ENCODE measurements around the gene GGT5. TPM values are rescaled to one million over a fixed set of nuclear protein-coding genes. Genes with fewer than 3 reads are reported as not detected.
"Not testable (repeated sequence)": the region's sequence is repeated elsewhere in the genome, so short reads cannot be mapped to it uniquely, and the experiment has no call there.

GGT5 gene
- total and polyA plus RNA-seq, 7 experiments from 2014 or later: 0.14 to 0.77 (median 0.42) TPM; not detected in 3

DNA sequence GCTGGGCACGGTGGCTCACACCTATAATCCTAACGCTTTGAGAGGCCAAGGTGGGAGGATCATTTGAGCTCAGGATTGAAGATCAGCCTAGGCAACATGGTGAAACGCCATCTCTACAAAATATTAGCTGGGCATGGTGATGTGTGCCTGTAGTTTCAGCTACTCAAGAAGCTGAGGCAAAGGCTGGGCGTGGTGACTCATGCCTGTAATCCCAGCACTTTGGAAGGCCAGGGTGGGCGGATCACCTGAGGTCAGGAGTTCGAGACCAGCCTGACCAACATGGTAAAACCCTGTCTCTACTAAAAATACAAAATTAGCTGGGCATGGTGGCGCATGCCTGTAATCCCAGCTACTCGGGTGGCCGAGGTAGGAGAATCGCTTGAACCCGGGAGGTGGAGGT is 34.5 kb downstream of the GGT5 start:
- H3K36me3 ChIP-seq (ENCODE audit: control insufficient read depth in 2 of 3, insufficient read depth in 3 of 3, low read length in 3 of 3); H3K27ac Mint-ChIP-seq; H3K27ac ChIP-seq (ENCODE audit: low read depth, low read length); H3K4me3 ChIP-seq (ENCODE audit: low read length); H3K36me3 Mint-ChIP-seq; DNase-seq; H3K27me3 ChIP-seq (ENCODE audit: control insufficient read depth in 2 of 2, insufficient read depth in 2 of 2, low read length in 2 of 2); H3K4me3 Mint-ChIP-seq; intact Hi-C loops (cut with micrococcal nuclease); H3K9me3 Mint-ChIP-seq; H3K27me3 Mint-ChIP-seq; H3K9me3 ChIP-seq (ENCODE audit: control insufficient read depth in 2 of 3, low read length in 3 of 3); CTCF ChIA-PET; ATAC-seq; POLR2A ChIA-PET: not testable (repeated sequence)
- H3K4me1 ChIP-seq (ENCODE audit: control insufficient read depth in 2 of 2, insufficient read depth in 2 of 2, low read length in 2 of 2): peaks cover 0 to 11% of the 10 kb centered on the region in 2 donors
- peaks cover 14 to 32% (median 19%) of the 10 kb centered on the region in 7 donors for H3K4me1 Mint-ChIP-seq

DNA sequence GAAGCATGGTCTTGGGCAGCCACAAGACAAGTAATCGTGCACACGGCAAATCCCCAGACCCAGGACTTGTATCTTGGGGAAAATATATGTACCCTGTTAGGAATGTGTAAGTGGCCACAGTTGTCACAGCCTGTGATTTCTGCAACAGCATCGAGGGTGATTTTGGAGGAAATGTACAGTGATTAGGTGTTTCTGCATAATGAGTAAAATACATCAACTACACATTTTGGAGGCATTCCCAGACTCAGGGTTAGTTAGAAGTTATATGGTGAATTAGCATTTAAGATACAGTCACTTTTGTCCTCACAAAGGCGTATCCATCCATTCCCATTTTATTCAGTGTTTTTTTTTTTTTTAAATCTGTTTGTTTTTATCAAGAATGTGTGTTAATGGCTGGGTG is 35.2 kb downstream of the GGT5 start:
- H3K9me3 Mint-ChIP-seq: no peaks in the 10 kb centered on the region
- no peak overlapping the region for H3K4me3 ChIP-seq (ENCODE audit: low read length)
- CTCF ChIA-PET: no interaction called here

DNA sequence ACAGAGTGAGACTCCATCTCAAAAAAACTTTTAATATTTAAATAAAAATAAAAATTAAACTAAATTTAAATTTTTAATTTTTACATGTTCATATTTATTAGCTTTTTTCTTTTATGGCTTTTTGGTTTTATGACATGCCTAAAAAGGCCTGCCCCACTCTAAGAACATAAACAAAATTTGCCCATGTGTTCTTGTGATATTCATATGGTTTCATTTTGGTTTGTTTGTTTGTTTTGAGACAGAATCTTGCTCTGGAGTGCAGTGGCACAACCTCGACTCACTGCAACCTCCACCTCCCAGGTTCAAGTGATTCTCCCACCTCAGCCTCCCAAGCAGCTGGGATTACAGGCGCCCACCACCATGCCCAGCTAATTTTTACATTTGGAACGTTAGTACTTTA is 35.9 kb downstream of the GGT5 start:
- Mint-ChIP-seq H3K36me3 (peaks cover 0 to 5% (median 0%) of the 10 kb centered on the region in 5 donors), H3K4me3 (peak overlapping the region in 2 of 10 donors; percentile 33 to 39), H3K4me1 (peaks cover 14 to 41% (median 19%) of the 10 kb centered on the region in 7 donors), H3K27me3 (peaks cover 0 to under 1% (median 0%) of the 10 kb centered on the region in 5 donors), H3K9me3 (peaks cover 0 to 3% (median 0%) of the 10 kb centered on the region in 11 donors), H3K27ac (peak overlapping the region in 1 of 9 donors; percentile 25)
- intact Hi-C loops (cut with micrococcal nuclease): loop anchor here in 1 of 2 donors (5.0 kb wide), 1 partner anchor 33 kb away; no protein-coding TSS in a partner anchor
- ChIA-PET CTCF (no interaction called here), POLR2A (no interaction called here)
- Histone ChIP-seq H3K36me3 (ENCODE audit: control insufficient read depth in 2 of 3, insufficient read depth in 3 of 3, low read length in 3 of 3) (no peaks in the 10 kb centered on the region), H3K4me3 (ENCODE audit: low read length) (no peak overlapping the region), H3K27me3 (ENCODE audit: control insufficient read depth in 2 of 2, insufficient read depth in 2 of 2, low read length in 2 of 2) (no peaks in the 10 kb centered on the region), H3K4me1 (ENCODE audit: control insufficient read depth in 2 of 2, insufficient read depth in 2 of 2, low read length in 2 of 2) (peaks cover 0 to 11% of the 10 kb centered on the region in 2 donors), H3K27ac (ENCODE audit: low read depth, low read length) (no peak overlapping the region), H3K9me3 (ENCODE audit: control insufficient read depth in 2 of 3, low read length in 3 of 3) (no peaks in the 10 kb centered on the region)
- ATAC-seq (no peak), DNase-seq (no peak)

More for the DNA sequence above, 35.2 kb downstream of the GGT5 start:
- Histone ChIP-seq H3K36me3 (ENCODE audit: control insufficient read depth in 2 of 3, insufficient read depth in 3 of 3, low read length in 3 of 3) (no peaks in the 10 kb centered on the region), H3K9me3 (ENCODE audit: control insufficient read depth in 2 of 3, low read length in 3 of 3) (no peaks in the 10 kb centered on the region), H3K4me1 (ENCODE audit: control insufficient read depth in 2 of 2, insufficient read depth in 2 of 2, low read length in 2 of 2) (peaks cover 0 to 11% of the 10 kb centered on the region in 2 donors), H3K27me3 (ENCODE audit: control insufficient read depth in 2 of 2, insufficient read depth in 2 of 2, low read length in 2 of 2) (no peaks in the 10 kb centered on the region), H3K27ac (ENCODE audit: low read depth, low read length) (no peak overlapping the region)
- intact Hi-C loops (cut with micrococcal nuclease): loop anchor here in 1 of 2 donors (5.0 kb wide), 1 partner anchor 33 kb away; no protein-coding TSS in a partner anchor
- peak overlapping the region in 1 of 10 donors; percentile 5 for H3K4me3 Mint-ChIP-seq
- peaks cover 14 to 37% (median 19%) of the 10 kb centered on the region in 7 donors for H3K4me1 Mint-ChIP-seq
- DNase-seq (no peak), ATAC-seq (no peak)
- H3K27ac Mint-ChIP-seq: no peak overlapping the region
- POLR2A ChIA-PET: no interaction called here
- peaks cover 0 to 5% (median 0%) of the 10 kb centered on the region in 5 donors for H3K27me3 Mint-ChIP-seq
- H3K36me3 Mint-ChIP-seq: peaks cover 0 to 2% (median 0%) of the 10 kb centered on the region in 5 donors

DNA sequence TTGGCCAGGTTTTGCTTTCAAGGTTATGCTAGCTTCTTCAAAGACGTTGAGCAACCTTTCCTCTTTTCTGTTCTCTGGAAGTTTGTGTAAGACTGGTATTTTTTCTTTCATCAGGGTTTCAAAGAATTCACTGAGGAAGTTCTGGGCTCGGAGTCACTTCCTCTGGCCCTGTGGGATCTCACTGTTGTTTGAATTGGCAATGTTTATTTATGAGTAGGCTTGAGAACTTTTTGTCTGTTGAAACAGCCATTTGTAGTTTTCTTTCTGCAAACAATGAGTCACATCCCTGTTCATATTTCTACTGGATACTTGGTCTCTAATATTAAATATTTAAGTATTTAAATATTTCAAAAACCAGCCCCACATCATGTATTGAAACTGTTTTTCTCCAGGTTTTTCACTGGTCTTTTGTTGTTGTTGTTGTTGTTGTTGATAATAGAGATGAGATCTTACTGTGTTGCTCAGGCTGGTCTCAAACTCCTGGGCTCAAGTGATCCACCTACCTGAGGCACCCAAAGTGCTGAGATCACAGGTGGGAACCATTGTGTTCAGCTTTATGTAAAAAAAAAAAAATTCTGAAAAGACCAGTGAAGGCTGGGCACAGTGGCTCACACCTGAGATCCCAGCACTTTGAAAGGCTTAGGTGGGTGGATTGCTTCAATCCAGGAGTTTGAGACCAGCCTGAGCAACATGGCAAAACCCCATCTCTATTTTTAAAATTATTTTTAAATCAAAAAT is 36.7 kb downstream of the GGT5 start:
- Mint-ChIP-seq H3K4me1 (peaks cover 14 to 44% (median 19%) of the 10 kb centered on the region in 7 donors), H3K27me3 (no peaks in the 10 kb centered on the region), H3K27ac (peak overlapping the region; percentile 37 to 94 (median 59)), H3K4me3 (peak overlapping the region in 8 of 10 donors; percentile 11 to 60 (median 51)), H3K9me3 (peaks cover 0 to 5% (median 0%) of the 10 kb centered on the region in 11 donors), H3K36me3 (peaks cover 0 to 5% (median 0%) of the 10 kb centered on the region in 5 donors)
- peak in 1 of 9 donors; percentile 5 for DNase-seq
- POLR2A ChIA-PET: no interaction called here
- CTCF ChIA-PET: no interaction called here
- Histone ChIP-seq H3K27ac (ENCODE audit: low read depth, low read length) (no peak overlapping the region), H3K4me1 (ENCODE audit: control insufficient read depth in 2 of 2, insufficient read depth in 2 of 2, low read length in 2 of 2) (peaks cover 0 to 11% of the 10 kb centered on the region in 2 donors), H3K9me3 (ENCODE audit: control insufficient read depth in 2 of 3, low read length in 3 of 3) (no peaks in the 10 kb centered on the region), H3K27me3 (ENCODE audit: control insufficient read depth in 2 of 2, insufficient read depth in 2 of 2, low read length in 2 of 2) (no peaks in the 10 kb centered on the region), H3K36me3 (ENCODE audit: control insufficient read depth in 2 of 3, insufficient read depth in 3 of 3, low read length in 3 of 3) (no peaks in the 10 kb centered on the region), H3K4me3 (ENCODE audit: low read length) (no peak overlapping the region)
- intact Hi-C loops (cut with micrococcal nuclease): loop anchor here in 1 of 2 donors (5.0 kb wide), 1 partner anchor 34 kb away; no protein-coding TSS in a partner anchor
- ATAC-seq: peak; percentile 80

DNA sequence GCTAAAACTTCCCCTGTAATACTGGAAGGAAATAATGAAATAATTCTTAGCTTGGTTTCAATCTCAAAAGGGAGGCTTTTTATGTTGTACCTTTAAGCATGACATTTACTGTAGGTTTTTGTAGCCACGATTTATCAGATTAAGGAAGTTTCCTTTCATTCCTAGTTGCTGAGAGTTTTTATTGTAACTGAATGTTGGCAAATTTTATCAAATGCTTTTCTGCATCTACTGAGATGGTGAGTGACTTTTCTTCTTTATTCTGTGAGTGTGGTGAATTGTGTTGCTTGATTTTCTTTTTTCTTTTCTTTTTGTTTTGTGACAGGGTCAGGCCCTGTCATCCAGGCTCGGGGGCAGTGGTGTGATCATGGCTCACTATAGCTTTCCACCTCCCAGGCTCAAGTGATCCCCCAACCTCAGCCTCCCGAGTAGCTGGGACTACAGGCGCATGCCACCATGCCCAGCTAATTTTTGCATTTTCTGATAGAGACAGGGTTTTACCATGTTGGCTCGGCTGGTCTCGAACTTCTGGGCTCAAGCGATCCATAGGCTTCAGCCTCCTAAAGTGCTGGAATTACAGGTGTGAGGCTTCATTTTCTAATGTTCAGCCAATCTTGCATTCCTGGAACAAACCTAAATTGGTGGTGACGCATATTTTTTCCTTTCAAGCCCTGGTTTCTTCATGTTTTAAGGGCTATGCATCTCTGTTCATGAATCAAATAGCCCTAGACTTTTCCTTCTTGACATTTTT is 37.4 kb downstream of the GGT5 start:
- Histone ChIP-seq H3K27me3 (ENCODE audit: control insufficient read depth in 2 of 2, insufficient read depth in 2 of 2, low read length in 2 of 2) (no peaks in the 10 kb centered on the region), H3K4me1 (ENCODE audit: control insufficient read depth in 2 of 2, insufficient read depth in 2 of 2, low read length in 2 of 2) (peaks cover 0 to 11% of the 10 kb centered on the region in 2 donors), H3K9me3 (ENCODE audit: control insufficient read depth in 2 of 3, low read length in 3 of 3) (no peaks in the 10 kb centered on the region), H3K27ac (ENCODE audit: low read depth, low read length) (no peak overlapping the region), H3K4me3 (ENCODE audit: low read length) (no peak overlapping the region), H3K36me3 (ENCODE audit: control insufficient read depth in 2 of 3, insufficient read depth in 3 of 3, low read length in 3 of 3) (no peaks in the 10 kb centered on the region)
- Mint-ChIP-seq H3K27me3 (no peaks in the 10 kb centered on the region), H3K9me3 (peaks cover 0 to 5% (median 0%) of the 10 kb centered on the region in 11 donors), H3K4me1 (peaks cover 14 to 44% (median 19%) of the 10 kb centered on the region in 7 donors), H3K36me3 (peaks cover 0 to 5% (median 0%) of the 10 kb centered on the region in 5 donors), H3K27ac (peak overlapping the region; percentile 37 to 94 (median 59)), H3K4me3 (peak overlapping the region in 8 of 10 donors; percentile 30 to 60 (median 51))
- ChIA-PET POLR2A (no interaction called here), CTCF (no interaction called here)
- intact Hi-C loops (cut with micrococcal nuclease): loop anchor here in 1 of 2 donors (5.0 kb wide), 1 partner anchor 35 kb away; no protein-coding TSS in a partner anchor
- DNase-seq (no peak), ATAC-seq (no peak)

DNA sequence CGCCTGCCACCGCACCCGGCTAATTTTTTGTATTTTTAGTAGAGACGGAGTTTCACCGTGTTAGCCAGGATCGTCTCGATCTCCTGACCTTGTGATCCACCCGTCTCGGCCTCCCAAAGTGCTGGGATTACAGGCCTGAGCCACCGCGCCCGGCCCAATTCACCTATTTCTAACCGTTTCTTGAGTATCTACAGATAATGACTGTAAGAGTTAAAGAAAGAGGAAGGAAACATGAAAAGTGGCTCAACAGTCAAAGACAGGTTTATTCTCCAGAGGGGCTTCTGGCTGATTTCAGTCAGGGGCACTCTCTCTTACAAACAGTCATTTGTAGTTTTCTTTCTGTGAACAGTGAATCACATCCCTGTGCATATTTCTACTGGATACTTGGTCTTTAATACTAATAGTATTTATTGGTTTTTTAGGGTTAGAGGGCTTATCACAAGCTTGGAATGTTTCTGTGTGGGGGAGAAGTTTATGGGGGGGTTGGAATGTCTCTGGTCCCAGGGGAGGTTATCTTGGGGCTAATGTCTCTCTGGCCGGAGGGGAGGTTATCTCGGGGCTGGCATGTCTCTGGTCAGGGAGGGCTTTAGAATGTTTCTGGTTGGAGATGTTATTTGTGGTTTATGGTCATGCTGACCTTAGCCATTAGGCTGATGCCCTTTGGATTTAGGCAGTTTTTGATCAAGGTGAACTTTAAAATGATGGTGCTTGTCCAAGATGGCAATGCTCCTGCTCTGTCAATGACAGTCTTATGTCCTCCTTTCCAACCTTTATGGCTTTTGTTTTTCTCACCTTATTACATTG is 38.2 kb downstream of the GGT5 start:
- Mint-ChIP-seq H3K4me1 (peaks cover 14 to 44% (median 19%) of the 10 kb centered on the region in 7 donors), H3K27ac (peak overlapping the region in 6 of 9 donors; percentile 18 to 94 (median 60)), H3K4me3 (peak overlapping the region in 3 of 10 donors; percentile 39 to 54 (median 52))
- DNase-seq; H3K27me3 Mint-ChIP-seq; CTCF ChIA-PET; H3K9me3 ChIP-seq (ENCODE audit: control insufficient read depth in 2 of 3, low read length in 3 of 3); POLR2A ChIA-PET; H3K36me3 Mint-ChIP-seq; H3K4me3 ChIP-seq (ENCODE audit: low read length); H3K36me3 ChIP-seq (ENCODE audit: control insufficient read depth in 2 of 3, insufficient read depth in 3 of 3, low read length in 3 of 3); ATAC-seq; H3K27ac ChIP-seq (ENCODE audit: low read depth, low read length); H3K27me3 ChIP-seq (ENCODE audit: control insufficient read depth in 2 of 2, insufficient read depth in 2 of 2, low read length in 2 of 2); H3K9me3 Mint-ChIP-seq: not testable (repeated sequence)
- intact Hi-C loops (cut with micrococcal nuclease): loop anchor here in 1 of 2 donors (5.0 kb wide), 1 partner anchor 36 kb away; no protein-coding TSS in a partner anchor
- peaks cover 0 to 11% of the 10 kb centered on the region in 2 donors for H3K4me1 ChIP-seq (ENCODE audit: control insufficient read depth in 2 of 2, insufficient read depth in 2 of 2, low read length in 2 of 2)

Data from naive thymus-derived CD4-positive, alpha-beta T cell (primary cell).